ENCODE data around the gene TMEM38B.

GRCh38 chr9:105816202-105816744 is 121.9 kb downstream of the TMEM38B start:
- TF ChIP-seq POLR2AphosphoS5 (IDR thresholded peaks at IDR 0.05): no peak
- TF ChIP-seq CTCF (IDR thresholded peaks at IDR 0.05): no peak
